CD4-positive, CD25-positive, alpha-beta regulatory T cell (primary cell): Measurements from ENCODE around the gene SSTR3. TPM values are rescaled to one million over a fixed set of nuclear protein-coding genes. Genes with fewer than 3 reads are reported as not detected.
"Not testable (repeated sequence)": the region's sequence is repeated elsewhere in the genome, so short reads cannot be mapped to it uniquely, and the experiment has no call there.

Source experiments
- ATAC-seq, 2 donors: fragments of 150-1000 bp; cut with Tn5 transposase; one replicate each; pipeline ENCODE4 v1.10.0; 2021; ENCODE audit warnings: low read depth in 2 of 2, moderate number of reproducible peaks in 2 of 2, moderate library complexity in 1 of 2
- DNase-seq, 3 donors: peaks; one replicate each; pipeline versions ENCODE4 v3.0.0 to v3.0.0-alpha.2; 2012 to 2022; ENCODE audit warnings: mixed read lengths in 1 of 3
- H3K27ac ChIP-seq: one replicate; pipeline ENCODE4 v1.7.0; 2013; ENCODE audit warnings: mild to moderate bottlenecking, low read length; ENCODE audit not compliant: insufficient read depth, poor library complexity, severe bottlenecking
- H3K27me3 ChIP-seq: one replicate; pipeline ENCODE4 v1.7.0; 2013; ENCODE audit warnings: low read length; ENCODE audit not compliant: control insufficient read depth, insufficient read depth
- H3K36me3 ChIP-seq: one replicate; pipeline ENCODE4 v1.7.0; 2013; ENCODE audit warnings: mild to moderate bottlenecking, low read length, moderate library complexity; ENCODE audit not compliant: control insufficient read depth, insufficient read depth
- H3K4me1 ChIP-seq: 2 replicates; pipeline ENCODE4 v1.7.0; 2013; ENCODE audit warnings: mild to moderate bottlenecking, low read length; ENCODE audit not compliant: insufficient read depth, control insufficient read depth, poor library complexity, severe bottlenecking
- H3K4me3 ChIP-seq: one replicate; pipeline ENCODE4 v1.7.0; 2013; ENCODE audit warnings: low read depth, mild to moderate bottlenecking, low read length, moderate library complexity
- H3K9me3 ChIP-seq, 2 experiments: 1 replicate in 1 of 2; 2 replicates in 1 of 2; pipeline ENCODE4 v1.7.0; 2013; ENCODE audit warnings: low read length in 2 of 2, mild to moderate bottlenecking in 1 of 2, moderate library complexity in 1 of 2; ENCODE audit not compliant: control insufficient read depth in 2 of 2
- H3K27ac Mint-ChIP-seq, 3 donors: one replicate each; pipeline ENCODE4 v1.8.0; 2020 to 2022; ENCODE audit warnings: mild to moderate bottlenecking in 3 of 3, mixed read lengths in 3 of 3, moderate library complexity in 2 of 3
- H3K27me3 Mint-ChIP-seq: one replicate; pipeline ENCODE4 v1.8.0; 2022; ENCODE audit warnings: mild to moderate bottlenecking, mixed read lengths
- H3K36me3 Mint-ChIP-seq: one replicate; pipeline ENCODE4 v1.8.0; 2020; ENCODE audit warnings: mixed read lengths
- H3K4me1 Mint-ChIP-seq, 4 donors: one replicate each; pipeline ENCODE4 v1.8.0; 2020 to 2022; ENCODE audit warnings: mixed read lengths in 4 of 4, mild to moderate bottlenecking in 1 of 4
- H3K4me3 Mint-ChIP-seq, 4 donors: one replicate each; pipeline ENCODE4 v1.8.0; 2020 to 2022; ENCODE audit warnings: mild to moderate bottlenecking in 4 of 4, mixed read lengths in 4 of 4, moderate library complexity in 3 of 4
- H3K9me3 Mint-ChIP-seq, 7 donors: one replicate each; pipeline ENCODE4 v1.8.0; 2020 to 2022; ENCODE audit warnings: mixed read lengths in 7 of 7, mild to moderate bottlenecking in 3 of 7, moderate library complexity in 2 of 7
- polyA plus RNA-seq, 4 donors: library from polyadenylated mRNA; unstranded; fragments of 300-500 nt; fragmentation: Illumina TruSeq; gene quantifications; one replicate each; pipeline ENCODE4 v1.2.3, GENCODE V29; 2021
- total RNA-seq: library from RNA; stranded (reverse); gene quantifications from one replicate; pipeline ENCODE4 v1.2.3, GENCODE V29; 2022

SSTR3 gene
- total and polyA plus RNA-seq, 5 donors from 2014 or later, result 2.5 to 4.4 (median 4.3) TPM

DNA sequence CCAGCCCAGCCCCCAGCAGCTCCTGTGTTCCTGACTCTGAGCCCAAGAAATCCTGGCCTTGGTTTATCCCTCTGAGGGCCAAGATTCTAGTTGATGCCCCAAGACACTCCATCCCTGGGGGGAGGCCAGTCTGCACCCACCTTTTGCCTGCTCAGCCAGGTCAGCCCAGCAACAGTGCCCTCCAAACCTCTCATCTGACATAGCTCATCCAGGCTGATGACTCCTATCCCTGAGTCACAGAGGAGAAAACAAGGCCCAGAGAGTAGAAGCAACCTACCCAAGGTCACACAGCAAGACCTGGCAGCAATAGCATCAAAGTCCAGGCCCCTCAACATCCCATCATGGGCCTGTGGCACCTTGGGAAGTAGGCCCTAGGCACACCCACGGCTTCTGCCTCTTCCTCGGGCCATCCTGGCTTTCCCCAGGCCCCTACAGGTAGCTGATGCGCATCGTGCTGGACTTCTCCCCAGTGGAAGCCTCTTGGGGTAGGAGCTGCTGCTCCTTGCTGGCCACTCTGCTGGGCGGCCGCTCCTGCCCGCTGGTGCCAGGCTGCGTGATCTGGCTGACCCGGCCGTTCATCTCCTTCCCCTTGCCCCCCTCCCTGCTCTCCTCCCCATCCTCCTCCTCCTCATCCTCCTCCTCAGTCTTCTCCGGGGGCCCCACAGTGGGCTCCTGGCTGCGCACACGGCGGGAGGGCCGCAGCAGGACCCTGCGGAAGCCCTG lies 6.0 kb downstream of the SSTR3 start:
- H3K4me1 Mint-ChIP-seq, result peaks cover 0 to 53% (median 8%) of the 10 kb centered on the region in 4 donors
- H3K36me3 ChIP-seq, result no peaks in the 10 kb centered on the region
- H3K4me3 Mint-ChIP-seq, result no peak overlapping the region

DNA sequence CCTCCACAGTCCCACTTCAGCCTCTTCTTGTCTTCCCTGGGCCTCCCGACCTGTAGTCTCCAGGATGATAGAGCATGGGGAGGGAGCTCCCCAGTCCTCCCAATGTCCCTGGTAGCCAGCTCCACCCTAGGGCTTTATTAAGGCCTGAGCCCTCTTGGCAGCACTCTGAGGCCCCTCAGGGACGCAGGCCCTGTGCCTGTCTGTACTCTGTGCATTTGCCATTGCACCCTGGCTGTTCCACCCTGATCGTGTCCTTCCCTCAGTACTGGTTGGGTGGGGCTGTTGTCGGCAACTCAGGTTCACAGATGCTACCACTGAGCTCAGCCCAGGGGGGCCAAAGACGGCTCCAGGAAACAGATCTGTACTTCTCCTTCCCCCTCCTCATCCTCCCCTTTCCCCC lies 7.2 kb downstream of the SSTR3 start:
- Mint-ChIP-seq H3K27me3 (no peaks in the 10 kb centered on the region), H3K27ac (peak overlapping the region in 1 of 3 donors; percentile 17), H3K4me3 (no peak overlapping the region), H3K9me3 (no peaks in the 10 kb centered on the region), H3K4me1 (peaks cover 0 to 50% (median 7%) of the 10 kb centered on the region in 4 donors), H3K36me3 (no peaks in the 10 kb centered on the region)
- DNase-seq (no peak), ATAC-seq (no peak)
- Histone ChIP-seq H3K27ac (no peak overlapping the region), H3K36me3 (no peaks in the 10 kb centered on the region), H3K4me1 (peaks cover 18% of the 10 kb centered on the region), H3K27me3 (no peaks in the 10 kb centered on the region), H3K9me3 (no peaks in the 10 kb centered on the region), H3K4me3 (no peak overlapping the region)

More for the DNA sequence above, 6.0 kb downstream of the SSTR3 start:
- Histone ChIP-seq H3K9me3 (no peaks in the 10 kb centered on the region), H3K4me1 (peaks cover 18% of the 10 kb centered on the region), H3K27ac (no peak overlapping the region), H3K27me3 (no peaks in the 10 kb centered on the region), H3K4me3 (no peak overlapping the region)
- Mint-ChIP-seq H3K36me3 (peaks cover 5% of the 10 kb centered on the region), H3K27ac (peak overlapping the region in 1 of 3 donors; percentile 61), H3K27me3 (no peaks in the 10 kb centered on the region), H3K9me3 (no peaks in the 10 kb centered on the region)
- ATAC-seq, result no peak
- no peak for DNase-seq

DNA sequence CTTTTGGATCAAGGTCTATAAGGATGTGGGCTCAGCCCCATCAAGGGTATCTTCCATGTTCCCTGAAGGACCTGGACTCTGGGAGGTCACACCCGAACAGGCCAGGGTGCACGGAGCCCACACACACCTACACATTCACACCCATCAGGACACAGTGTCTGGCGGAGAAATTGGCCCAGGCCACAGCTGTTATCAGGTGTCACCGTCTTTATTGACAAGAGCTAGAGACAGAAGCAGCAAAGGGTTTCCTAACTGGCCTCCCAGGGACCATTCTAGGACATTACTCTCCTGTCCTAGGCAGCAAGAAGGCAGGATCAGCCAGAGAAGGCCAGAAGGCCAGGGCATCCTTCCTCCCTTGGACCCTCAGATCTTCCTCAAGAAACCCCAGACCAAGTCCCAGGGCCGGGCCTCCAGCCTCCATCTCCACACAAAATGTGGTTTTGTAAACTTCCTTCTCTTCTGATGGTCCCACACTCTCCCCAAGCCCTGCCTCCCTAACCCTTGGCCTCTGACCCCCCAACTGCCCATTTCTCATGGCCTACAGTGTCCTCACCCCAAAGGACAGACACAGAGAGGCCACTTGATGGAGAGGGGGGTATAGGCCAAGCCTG lies 8.1 kb downstream of the SSTR3 start:
- DNase-seq, result no peak
- Histone ChIP-seq H3K27ac (no peak overlapping the region), H3K4me1 (peaks cover 26% of the 10 kb centered on the region), H3K9me3 (no peaks in the 10 kb centered on the region), H3K36me3 (no peaks in the 10 kb centered on the region), H3K4me3 (no peak overlapping the region), H3K27me3 (no peaks in the 10 kb centered on the region)
- Mint-ChIP-seq H3K27me3 (no peaks in the 10 kb centered on the region), H3K4me3 (peak overlapping the region in 1 of 4 donors; percentile 33), H3K27ac (peak overlapping the region; percentile 17 to 48 (median 31)), H3K36me3 (no peaks in the 10 kb centered on the region), H3K9me3 (no peaks in the 10 kb centered on the region), H3K4me1 (peaks cover 0 to 55% (median 10%) of the 10 kb centered on the region in 4 donors)
- no peak for ATAC-seq

DNA sequence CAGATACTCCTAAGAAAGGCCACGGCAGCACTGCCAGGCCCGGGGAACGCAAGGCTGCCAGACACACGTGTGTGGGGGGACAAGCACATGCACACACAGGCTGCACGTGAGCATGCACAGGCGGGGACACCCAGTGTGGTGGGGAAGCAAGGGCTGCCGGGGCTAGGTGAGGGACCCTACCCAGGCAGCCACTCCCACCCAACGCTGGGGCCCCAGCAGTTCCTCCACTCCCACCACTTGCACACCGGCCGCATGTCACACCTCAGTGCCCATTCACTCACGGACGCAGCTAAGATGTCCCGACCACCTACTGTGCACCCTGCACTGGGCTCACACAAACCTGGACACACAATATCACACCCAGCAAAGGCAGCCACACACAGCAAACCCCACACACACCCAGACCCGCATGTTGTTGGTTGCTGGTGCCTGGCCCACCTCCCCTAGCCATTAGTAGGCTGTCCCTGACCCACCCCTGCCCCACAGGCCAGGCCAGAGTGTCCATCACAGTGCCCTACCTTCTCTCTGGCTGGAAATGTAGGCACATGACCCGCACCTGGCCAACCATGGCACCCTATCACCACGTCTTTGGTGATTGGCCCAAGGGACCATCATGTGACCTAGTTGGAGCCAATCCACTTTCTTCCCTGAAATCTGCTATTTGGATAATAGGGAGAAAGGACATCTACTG lies 8.8 kb downstream of the SSTR3 start:
- Mint-ChIP-seq H3K27ac (peak overlapping the region in 1 of 3 donors; percentile 20), H3K4me1 (peaks cover 0 to 50% (median 8%) of the 10 kb centered on the region in 4 donors)

DNA sequence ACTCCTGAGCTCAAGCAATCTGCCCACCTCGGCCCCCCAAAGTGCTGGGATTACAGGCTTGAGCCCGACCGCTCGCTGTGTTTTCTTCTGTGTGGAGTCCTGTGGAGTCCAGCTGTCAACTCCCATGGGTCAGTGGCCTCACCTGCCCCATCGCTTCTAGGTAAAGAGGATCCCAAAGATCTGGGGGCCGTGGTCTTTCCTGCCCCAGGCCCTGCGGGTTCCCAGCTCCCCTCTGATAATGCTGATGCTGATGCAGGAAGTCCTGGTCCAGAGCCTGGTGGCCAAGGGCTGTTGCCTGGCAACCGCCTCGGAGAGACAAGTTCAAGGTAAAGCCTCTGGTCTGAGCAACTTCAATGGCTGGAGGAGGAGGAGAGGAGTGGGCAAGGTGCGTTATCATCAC lies 9.6 kb downstream of the SSTR3 start:
- Mint-ChIP-seq H3K9me3 (no peaks in the 10 kb centered on the region), H3K27ac (no peak overlapping the region), H3K4me3 (peak overlapping the region in 1 of 4 donors; percentile 10), H3K36me3 (no peaks in the 10 kb centered on the region), H3K4me1 (peaks cover 0 to 50% (median 11%) of the 10 kb centered on the region in 4 donors), H3K27me3 (peaks cover 4% of the 10 kb centered on the region)
- DNase-seq (no peak), ATAC-seq (no peak)
- no peak overlapping the region for H3K27ac ChIP-seq
- H3K4me3 ChIP-seq, result no peak overlapping the region
- no peaks in the 10 kb centered on the region for H3K27me3 ChIP-seq
- H3K9me3 ChIP-seq, result no peaks in the 10 kb centered on the region
- peaks cover 26% of the 10 kb centered on the region for H3K4me1 ChIP-seq
- no peaks in the 10 kb centered on the region for H3K36me3 ChIP-seq

More for the DNA sequence above, 8.8 kb downstream of the SSTR3 start:
- Histone ChIP-seq H3K27me3 (no peaks in the 10 kb centered on the region), H3K9me3 (no peaks in the 10 kb centered on the region), H3K4me3 (no peak overlapping the region), H3K36me3 (no peaks in the 10 kb centered on the region), H3K27ac (no peak overlapping the region), H3K4me1 (peaks cover 26% of the 10 kb centered on the region)
- Mint-ChIP-seq H3K4me3 (no peak overlapping the region), H3K9me3 (no peaks in the 10 kb centered on the region), H3K36me3 (no peaks in the 10 kb centered on the region), H3K27me3 (no peaks in the 10 kb centered on the region)
- DNase-seq (no peak), ATAC-seq (no peak)

DNA sequence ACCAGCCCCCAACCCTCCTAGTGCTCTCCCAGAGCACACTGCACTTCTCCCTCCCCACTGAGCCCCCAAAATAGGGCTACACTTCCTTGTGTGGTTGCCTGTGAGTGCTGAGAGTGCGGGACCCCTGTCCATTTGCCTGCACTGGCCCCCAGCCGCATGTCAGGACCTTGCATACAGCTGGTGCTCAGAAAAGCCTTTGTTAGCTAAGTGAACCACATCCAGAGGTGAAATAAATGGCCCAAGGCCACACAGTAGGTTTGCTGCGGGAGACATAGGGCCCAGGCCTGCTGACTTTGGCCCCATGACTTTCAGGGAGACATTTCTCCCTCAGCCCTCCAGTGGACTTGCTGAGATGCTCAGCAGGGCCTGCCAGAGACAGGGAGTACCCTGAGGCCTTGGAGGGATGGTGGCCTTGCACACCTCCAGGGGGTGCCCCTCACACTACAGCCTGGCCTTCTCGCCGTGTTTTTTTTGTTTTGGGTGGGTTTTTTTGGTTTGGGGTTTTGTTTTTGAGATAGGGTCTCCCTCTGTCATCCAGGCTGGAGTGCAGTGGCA lies 10.2 kb downstream of the SSTR3 start:
- DNase-seq (no peak), ATAC-seq (no peak)
- H3K4me1 Mint-ChIP-seq, result peaks cover 0 to 51% (median 12%) of the 10 kb centered on the region in 4 donors
- no peak overlapping the region for H3K4me3 Mint-ChIP-seq
- no peaks in the 10 kb centered on the region for H3K36me3 ChIP-seq
- peaks cover 29% of the 10 kb centered on the region for H3K4me1 ChIP-seq
- no peaks in the 10 kb centered on the region for H3K27me3 ChIP-seq
- H3K27me3 Mint-ChIP-seq, result peaks cover 4% of the 10 kb centered on the region
- no peaks in the 10 kb centered on the region for H3K9me3 ChIP-seq
- H3K9me3 Mint-ChIP-seq, result no peaks in the 10 kb centered on the region
- no peak overlapping the region for H3K27ac Mint-ChIP-seq
- H3K4me3 ChIP-seq, result no peak overlapping the region
- H3K27ac ChIP-seq, result no peak overlapping the region
- H3K36me3 Mint-ChIP-seq, result no peaks in the 10 kb centered on the region

DNA sequence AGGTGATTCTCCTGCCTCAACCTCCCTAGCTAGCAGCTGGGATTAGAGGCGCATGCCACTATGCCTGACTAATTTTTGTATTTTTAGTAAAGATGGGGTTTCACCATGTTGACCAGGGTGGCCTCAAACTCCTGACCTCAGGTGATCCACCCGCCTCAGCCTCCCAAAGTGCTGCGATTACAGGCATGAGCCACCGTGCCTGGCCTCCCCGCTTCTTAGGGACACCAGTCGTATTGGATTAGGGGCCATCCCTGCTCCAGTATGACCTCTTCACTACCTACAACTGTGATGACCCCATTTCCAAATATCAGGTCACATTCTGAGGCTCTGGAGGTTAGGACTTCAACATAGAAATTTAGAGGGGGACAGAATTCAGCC lies 10.8 kb downstream of the SSTR3 start:
- not testable (repeated sequence) for H3K36me3 Mint-ChIP-seq, H3K4me3 Mint-ChIP-seq, H3K4me3 ChIP-seq, ATAC-seq, H3K27me3 ChIP-seq, H3K9me3 Mint-ChIP-seq, DNase-seq, H3K36me3 ChIP-seq, H3K27ac Mint-ChIP-seq, H3K9me3 ChIP-seq, H3K27me3 Mint-ChIP-seq, H3K27ac ChIP-seq
- H3K4me1 Mint-ChIP-seq, result peaks cover 0 to 54% (median 13%) of the 10 kb centered on the region in 4 donors
- peaks cover 35% of the 10 kb centered on the region for H3K4me1 ChIP-seq
